A204.1 (cell line): ENCODE results near the gene USP48.
"Not testable (repeated sequence)": the region's sequence is repeated elsewhere in the genome, so short reads cannot be mapped to it uniquely, and the experiment has no call there.

Source experiments
- FAIRE-seq: peaks from 2 replicates; lab custom pipeline; 2012; peaks lifted over from hg19 to GRCh38; lab: Jason Lieb, UNC

USP48 gene

DNA sequence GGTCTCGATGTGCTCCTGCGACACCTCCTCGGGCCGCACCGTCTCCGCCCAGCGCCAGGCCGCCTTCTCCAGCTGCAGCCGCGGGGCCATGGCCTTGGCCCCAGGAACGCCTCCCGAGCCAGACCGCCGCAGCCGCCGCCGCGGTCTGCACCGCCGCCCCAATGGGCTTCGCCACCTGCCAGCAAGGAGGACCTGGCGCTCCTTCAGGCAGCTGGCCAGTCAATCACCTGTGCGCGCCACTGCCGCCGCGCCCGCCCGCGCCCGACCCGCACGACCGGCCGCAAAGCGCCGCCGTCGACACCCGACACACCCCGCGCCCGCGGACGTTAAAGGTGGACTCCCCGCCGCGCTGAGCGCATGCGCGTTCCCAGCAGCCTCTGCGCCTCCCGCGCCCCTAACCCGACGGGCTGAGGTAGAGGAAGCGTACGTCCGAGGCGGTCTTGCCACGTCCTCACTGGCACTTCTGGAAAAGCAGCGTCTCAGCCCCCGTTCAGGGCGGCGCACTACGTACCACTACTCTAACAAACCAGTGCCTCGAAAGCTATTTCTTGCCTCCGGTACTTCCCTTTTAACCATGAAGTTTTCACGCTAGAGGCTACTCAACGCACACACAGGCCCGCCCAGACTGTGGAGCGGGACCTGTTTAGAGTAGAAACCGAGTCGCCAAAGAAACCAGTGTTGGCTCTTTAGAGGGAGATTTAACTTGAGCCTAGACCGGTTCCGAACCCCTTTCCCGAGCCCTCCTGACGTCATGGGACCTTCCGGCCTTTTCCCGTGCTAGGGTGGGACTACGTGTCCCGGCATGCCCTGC is at the start of gene USP48:
TSS of gene USP48 (minus strand) at position 282 of the 811 bp plus-strand sequence. CDS start at position 90, 192 bp downstream.
- peak; percentile 47 for FAIRE-seq

DNA sequence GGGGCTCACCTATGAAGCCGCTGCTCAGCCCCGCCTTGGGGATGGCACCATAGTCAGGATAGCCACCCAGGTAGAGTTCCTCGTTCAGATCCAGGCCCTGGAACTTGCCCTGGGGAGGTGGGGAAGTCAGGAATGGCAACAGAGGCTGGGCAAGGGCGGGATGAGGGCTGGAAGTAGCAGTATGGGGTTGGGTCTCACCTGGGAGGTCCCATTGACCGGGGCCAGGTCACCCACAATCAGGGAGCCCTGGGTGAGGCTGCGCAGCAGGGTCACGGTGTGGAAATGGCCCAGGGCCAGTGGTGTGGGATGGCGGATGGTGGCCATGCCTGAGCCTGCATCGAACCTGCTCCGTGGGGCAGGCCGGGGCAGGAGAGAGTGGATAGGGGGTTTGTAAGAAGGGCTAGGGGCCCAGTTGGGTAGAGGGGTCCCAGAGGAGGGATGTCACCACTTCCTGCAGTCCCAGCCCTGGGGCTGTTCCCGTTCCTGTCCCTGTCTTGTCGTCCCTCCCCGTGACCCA is 48.6 kb upstream of the USP48 start:
- FAIRE-seq, result no peak

- FAIRE-seq, result no peak
These were observed 48.0 kb upstream of the USP48 start for GRCh38 chr1:21830792-21831453.

DNA sequence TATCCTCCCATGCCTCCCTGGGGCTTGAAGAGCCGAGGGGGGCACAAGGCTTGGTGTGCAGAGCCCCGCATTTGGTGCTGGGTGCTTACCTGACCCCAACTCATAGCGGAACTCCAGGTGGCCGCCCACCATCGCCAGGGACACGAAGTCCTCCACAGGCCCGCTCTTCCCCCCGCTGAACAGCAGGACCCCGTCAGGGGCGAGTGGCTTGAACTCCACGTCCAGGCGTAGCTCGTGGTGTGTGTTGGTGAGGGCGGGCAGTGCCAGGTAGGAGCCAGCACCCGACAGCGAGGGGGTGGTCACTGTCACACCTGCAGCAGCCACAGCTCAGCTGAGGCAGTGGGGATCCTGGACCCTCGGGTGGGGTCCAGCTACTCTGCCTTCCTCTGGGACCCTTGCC is 46.3 kb upstream of the USP48 start:
- no peak for FAIRE-seq

DNA sequence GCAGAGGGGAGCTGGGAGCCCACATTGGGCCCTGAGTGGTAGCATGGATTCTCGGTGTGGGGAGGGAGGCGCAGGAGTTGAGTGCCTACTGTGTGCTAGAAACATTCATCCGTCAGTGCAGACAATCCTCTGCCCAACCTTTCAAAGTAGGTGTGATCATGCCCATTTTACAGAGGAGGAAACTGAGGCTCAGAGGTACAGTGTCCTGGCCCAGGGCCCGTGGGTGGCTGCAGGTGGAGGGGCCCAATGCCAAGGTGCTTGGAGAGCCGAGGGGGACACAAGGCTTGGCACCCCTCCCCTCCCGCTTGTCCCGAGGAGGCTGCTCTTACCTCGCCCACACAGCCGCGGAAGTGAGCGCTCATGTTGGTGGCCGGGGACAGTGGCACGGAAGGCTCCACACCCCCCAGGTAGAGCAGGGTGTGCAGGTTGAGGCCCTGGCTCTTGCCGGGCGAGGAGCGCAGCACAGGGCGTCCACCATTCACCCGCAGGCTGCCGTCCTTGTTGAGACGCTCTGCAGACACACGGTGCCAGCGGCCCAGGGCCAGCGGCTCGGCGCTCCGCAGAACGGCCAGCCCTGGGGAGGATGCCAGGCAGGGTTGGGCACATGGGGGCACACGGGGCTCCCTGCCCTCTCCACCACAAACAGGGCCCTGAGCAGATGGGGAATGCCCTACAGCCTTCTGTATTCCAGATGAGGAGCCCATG is 45.7 kb upstream of the USP48 start:
- no peak for FAIRE-seq

GRCh38 chr1:21828075-21828474 is 45.1 kb upstream of the USP48 start:
- FAIRE-seq, result no peak

GRCh38 chr1:21827141-21827679 is 44.3 kb upstream of the USP48 start:
- FAIRE-seq, result no peak

DNA sequence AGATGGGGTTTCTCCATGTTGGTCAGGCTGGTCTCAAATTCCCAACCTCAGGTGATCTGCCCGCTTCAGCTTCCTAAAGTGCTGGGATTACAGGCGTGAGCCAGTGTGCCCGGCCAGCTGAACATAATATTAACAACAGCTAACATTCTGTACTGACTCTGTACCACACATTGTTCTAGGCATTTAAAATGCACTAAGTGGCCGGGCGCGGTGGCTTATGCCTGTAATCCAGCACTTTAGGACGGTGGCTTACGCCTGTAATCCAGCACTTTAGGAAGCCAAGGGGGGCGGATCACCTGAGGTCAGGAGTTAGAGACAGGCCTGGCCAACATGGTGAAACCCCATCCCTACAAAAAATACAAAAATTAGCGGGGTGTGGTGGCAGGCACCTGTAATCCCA is 43.7 kb upstream of the USP48 start:
- not testable (repeated sequence) for FAIRE-seq

DNA sequence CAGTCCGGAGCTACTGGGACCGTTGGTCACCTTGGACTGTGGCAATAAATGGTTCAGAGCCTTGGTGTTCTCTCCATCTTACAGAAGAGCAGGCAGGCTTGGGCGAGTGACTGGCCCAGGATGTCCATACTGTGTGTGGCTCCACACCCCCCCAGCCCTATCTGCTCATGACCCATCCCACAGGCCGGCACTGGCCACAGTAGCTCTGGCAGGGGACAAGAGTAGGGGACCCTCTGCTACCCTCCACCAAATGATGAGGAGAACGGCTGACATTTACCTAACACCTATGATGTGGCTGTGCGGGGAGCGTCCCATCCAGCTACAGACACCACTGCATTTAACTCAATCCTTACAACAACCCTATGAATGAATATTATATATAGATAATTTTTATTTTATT is 42.4 kb upstream of the USP48 start:
- no peak for FAIRE-seq

- no peak for FAIRE-seq
These were observed 42.0 kb upstream of the USP48 start for GRCh38 chr1:21824926-21825325.

- no peak for FAIRE-seq
These were observed 41.2 kb upstream of the USP48 start for GRCh38 chr1:21823980-21824702.

- FAIRE-seq, result no peak
These were observed 40.4 kb upstream of the USP48 start for GRCh38 chr1:21823206-21823979.

DNA sequence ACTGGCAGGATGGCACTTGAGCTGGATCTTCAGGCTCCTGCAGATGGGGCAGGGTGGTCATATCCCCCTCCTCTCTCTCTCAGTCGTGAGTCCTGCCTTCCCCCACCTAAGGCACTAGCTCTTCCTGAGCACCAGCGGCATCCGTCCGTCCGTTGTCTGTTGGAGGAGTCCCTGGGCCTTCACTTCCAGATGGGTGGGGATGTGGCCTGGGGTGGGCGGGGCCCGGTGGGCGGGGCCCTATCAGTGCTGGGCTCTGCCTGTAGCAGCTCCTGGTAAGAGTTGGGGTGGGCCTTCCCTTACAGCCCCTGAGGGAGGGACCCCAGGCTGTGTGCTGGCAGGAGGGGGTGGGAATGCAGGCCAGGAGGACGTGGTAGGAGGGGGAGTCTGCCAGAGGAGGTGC is 39.4 kb upstream of the USP48 start:
- FAIRE-seq, result no peak

DNA sequence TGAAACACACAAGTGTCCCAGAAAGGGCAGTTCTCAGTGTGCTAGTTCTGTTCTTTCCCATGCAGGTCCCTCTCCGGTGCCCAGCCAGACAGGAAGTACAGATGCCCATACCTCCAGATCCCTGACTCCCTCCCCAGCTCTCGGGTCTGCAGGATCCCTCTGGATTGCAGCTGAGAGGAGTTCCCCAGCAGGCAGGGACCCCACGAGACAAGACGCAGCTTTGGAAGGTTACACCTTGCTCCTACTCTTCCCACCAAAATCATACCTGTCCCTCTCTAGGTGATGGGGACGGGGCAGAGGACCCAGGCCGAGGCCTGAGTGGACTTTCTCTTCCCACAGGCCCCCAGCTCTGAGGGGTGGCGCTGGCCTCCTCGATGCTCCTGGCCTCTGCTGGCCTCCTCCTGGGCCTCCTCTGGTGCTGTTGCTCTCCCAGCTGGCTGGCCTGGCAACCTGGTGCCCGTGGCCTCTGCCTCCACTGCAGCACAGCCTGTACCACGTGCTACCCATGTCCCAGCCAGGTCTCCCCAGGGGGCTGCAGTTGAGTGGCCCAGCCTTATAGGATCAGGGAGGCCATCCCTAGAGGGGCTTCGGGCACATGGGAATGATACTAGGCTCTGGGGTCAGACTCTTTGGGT is 38.6 kb upstream of the USP48 start:
- FAIRE-seq, result no peak

GRCh38 chr1:21820597-21821232 is 37.8 kb upstream of the USP48 start:
- no peak for FAIRE-seq

DNA sequence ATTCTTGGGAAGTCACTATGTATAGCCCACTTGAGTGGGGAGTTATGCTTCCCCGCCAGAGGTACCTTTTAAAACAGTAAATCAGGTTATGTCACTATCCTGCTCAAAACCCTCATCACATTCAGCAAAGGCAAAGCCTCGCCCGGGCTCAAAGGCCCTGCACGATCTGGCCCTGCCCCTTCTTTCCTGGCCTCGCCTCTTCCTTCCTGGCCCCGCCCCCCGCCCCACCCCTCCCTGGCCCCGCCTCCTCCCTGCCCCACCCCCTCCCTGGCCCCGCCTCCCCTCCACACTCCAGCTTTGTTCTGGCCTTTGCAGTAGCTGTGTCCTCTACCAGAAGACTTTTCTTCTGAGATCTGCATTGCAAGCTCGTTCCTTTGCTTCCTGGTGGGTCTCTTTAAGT is 35.7 kb upstream of the USP48 start:
- FAIRE-seq, result no peak

GRCh38 chr1:21816602-21817302 is 33.8 kb upstream of the USP48 start:
- FAIRE-seq, result no peak

DNA sequence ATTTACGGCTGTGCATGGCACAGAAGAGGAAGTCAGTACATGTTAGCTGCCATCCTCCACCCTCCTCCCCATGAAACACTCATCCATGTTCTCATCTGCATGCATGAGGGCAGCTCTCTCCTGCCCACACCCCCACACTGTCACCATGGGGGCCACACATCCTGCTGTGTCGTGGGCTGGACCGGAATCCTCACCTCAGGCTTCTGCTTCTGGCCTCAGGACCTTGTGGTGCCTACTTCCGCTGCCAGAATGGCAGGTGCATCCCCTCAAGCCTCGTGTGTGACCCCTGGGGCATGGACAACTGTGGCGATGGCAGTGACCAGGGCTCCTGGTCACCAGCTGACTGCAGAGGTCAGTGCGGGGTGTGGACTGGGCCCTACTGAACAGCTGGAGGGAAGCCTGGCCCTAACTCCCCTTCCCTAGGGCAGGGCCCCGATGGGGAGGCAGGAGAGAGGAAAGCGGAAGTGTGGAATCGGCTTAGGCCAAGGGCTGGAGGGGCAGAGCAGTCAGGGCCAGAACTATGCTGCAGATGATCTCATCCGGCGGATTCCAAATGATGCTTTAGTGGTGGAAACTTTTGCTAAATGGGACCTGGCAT is 32.9 kb upstream of the USP48 start:
- no peak for FAIRE-seq

- FAIRE-seq, result no peak
These were observed 32.1 kb upstream of the USP48 start for GRCh38 chr1:21814981-21815582.
